GM12864 (cell line): Measurements from ENCODE around the gene CD34.
A peak's percentile ranks its signal among the peaks of the same experiment; 100 is the strongest.

Experiments used
- DNase-seq: peaks from one replicate; pipeline ENCODE4 v3.0.0-alpha.2; 2011; ENCODE audit warnings: low read depth
- H3K4me3 ChIP-seq: 2 replicates; pipeline ENCODE4 v1.5.1; 2011; ENCODE audit warnings: mild to moderate bottlenecking, low read depth, low read length, control low read depth
- CTCF ChIP-seq: IDR thresholded peaks from 2 replicates; pipeline ENCODE4 v1.5.1; 2011; ENCODE audit warnings: low read depth, mild to moderate bottlenecking, moderate library complexity, low read length, control low read depth, inconsistent platforms; ENCODE audit errors: missing control alignments

The CD34 gene

GRCh38 chr1:207831517-207832327 lies 79.2 kb downstream of the CD34 start:
- no peak for TF ChIP-seq CTCF
- DNase-seq: peak; percentile 75
- no peak overlapping the region; the same call in 1 of the 2 replicates for H3K4me3 ChIP-seq
